SU-DHL-6 (cell line): Measurements from ENCODE around the gene RADX.

Experiments
- H2AFZ ChIP-seq: fragments of 200-600 bp; sonication (generic); 2 replicates; pipeline ENCODE4 v1.6.1; 2014; ENCODE audit warnings: low read depth, mild to moderate bottlenecking, moderate library complexity, mixed read lengths, antibody characterized with exemption, low read length; ENCODE audit not compliant: severe bottlenecking
- H3F3A ChIP-seq: fragments of 200-600 bp; shearing (Covaris generic); 2 replicates; pipeline ENCODE4 v1.6.0; 2016; ENCODE audit warnings: antibody characterized with exemption, mild to moderate bottlenecking; ENCODE audit not compliant: insufficient read depth
- H3K27ac ChIP-seq: fragments of 200-600 bp; sonication (generic); 2 replicates; pipeline ENCODE4 v1.5.1; 2016; ENCODE audit warnings: low read depth, mild to moderate bottlenecking, low read length, moderate library complexity, mixed read lengths
- H3K27me3 ChIP-seq: fragments of 200-600 bp; sonication (generic), shearing (Covaris generic); 2 replicates; pipeline ENCODE4 v1.6.0; 2014; ENCODE audit warnings: mild to moderate bottlenecking, low read length
- H3K36me3 ChIP-seq: fragments of 200-600 bp; sonication (generic); 2 replicates; pipeline ENCODE4 v1.6.1; 2014; ENCODE audit warnings: mild to moderate bottlenecking, low read length, mixed read lengths
- H3K4me2 ChIP-seq: fragments of 300-600, 200-600 bp; shearing (Covaris generic), sonication (generic); 2 replicates; pipeline ENCODE4 v1.6.0; 2014; ENCODE audit warnings: low read length, low read depth, mild to moderate bottlenecking; ENCODE audit not compliant: poor library complexity, severe bottlenecking
- H3K4me3 ChIP-seq: fragments of 200-600 bp; sonication (generic); 2 replicates; pipeline ENCODE4 v1.5.1; 2014; ENCODE audit warnings: antibody characterized with exemption, low read length, mild to moderate bottlenecking, mixed read lengths; ENCODE audit not compliant: insufficient read depth, poor library complexity, severe bottlenecking
- H3K79me2 ChIP-seq: fragments of 200-600 bp; sonication (generic); 2 replicates; pipeline ENCODE4 v1.6.1; 2014; ENCODE audit warnings: mild to moderate bottlenecking, low read length, moderate library complexity; ENCODE audit not compliant: insufficient read depth
- H3K9ac ChIP-seq: fragments of 200-600 bp; sonication (generic); 2 replicates; pipeline ENCODE4 v1.7.0; 2014; ENCODE audit warnings: mild to moderate bottlenecking, low read length
- H3K9me2 ChIP-seq: fragments of 200-600 bp; sonication (generic); replicated peaks from 2 replicates; pipeline ENCODE4 v1.6.1; 2014; ENCODE audit warnings: low read length; ENCODE audit not compliant: insufficient read depth
- H3K9me3 ChIP-seq: fragments of 200-600 bp; sonication (generic); 2 replicates; pipeline ENCODE4 v1.6.1; 2014; ENCODE audit warnings: low read length, mixed read lengths; ENCODE audit not compliant: insufficient read depth
- H4K20me1 ChIP-seq: fragments of 200-600 bp; sonication (generic); 2 replicates; pipeline ENCODE4 v1.6.1; 2014; ENCODE audit warnings: low read depth, mild to moderate bottlenecking, antibody characterized with exemption, low read length, moderate library complexity, mixed read lengths
- EZH2phosphoT487 ChIP-seq: fragments of 200-600 bp; sonication (generic), shearing (Covaris generic); conservative IDR thresholded peaks from 2 replicates; pipeline ENCODE4 v1.6.1; 2018; ENCODE audit warnings: mild to moderate bottlenecking, antibody characterized with exemption, low read length, moderate library complexity, mixed read lengths
- TF ChIP-seq, protein P1 (sequence below): fragments of 200-600 bp; sonication (generic); IDR thresholded peaks from one replicate; pipeline ENCODE4 v1.5.1; 2017; ENCODE audit warnings: antibody characterized with exemption, mild to moderate bottlenecking, low read length, moderate library complexity; ENCODE audit not compliant: insufficient read depth, poor library complexity, severe bottlenecking

RADX gene

DNA sequence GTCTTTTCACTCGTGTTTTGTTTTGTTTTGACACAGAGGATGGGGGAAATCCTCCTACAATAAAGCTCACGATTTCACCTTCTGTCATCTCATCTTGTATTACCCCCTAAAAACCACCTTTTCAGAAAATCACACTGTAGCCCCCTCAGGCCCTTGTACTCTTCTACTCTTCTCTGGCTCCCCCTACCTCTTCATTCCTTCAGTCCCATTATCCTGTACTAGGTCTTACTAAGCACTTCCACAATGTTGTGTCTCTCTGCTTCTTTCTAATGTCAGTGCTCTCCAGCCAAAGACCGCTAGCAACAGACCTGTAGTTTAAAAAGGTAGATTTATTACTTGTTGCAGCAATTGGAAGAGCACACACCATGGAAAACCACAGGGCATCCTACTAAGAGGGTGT lies 84.7 kb downstream of the RADX start:
- Histone ChIP-seq H3K9ac (no peak overlapping the region), H4K20me1 (no peaks in the 10 kb centered on the region), H3K79me2 (no peaks in the 10 kb centered on the region), H3K27me3 (no peaks in the 10 kb centered on the region), H2AFZ (no peak overlapping the region), H3K4me2 (no peak overlapping the region), H3F3A (no peaks in the 10 kb centered on the region), H3K4me3 (no peak overlapping the region), H3K36me3 (no peaks in the 10 kb centered on the region), H3K9me3 (no peaks in the 10 kb centered on the region), H3K27ac (no peak overlapping the region), H3K9me2 (no peaks in the 10 kb centered on the region)
- TF ChIP-seq, protein P1, sequence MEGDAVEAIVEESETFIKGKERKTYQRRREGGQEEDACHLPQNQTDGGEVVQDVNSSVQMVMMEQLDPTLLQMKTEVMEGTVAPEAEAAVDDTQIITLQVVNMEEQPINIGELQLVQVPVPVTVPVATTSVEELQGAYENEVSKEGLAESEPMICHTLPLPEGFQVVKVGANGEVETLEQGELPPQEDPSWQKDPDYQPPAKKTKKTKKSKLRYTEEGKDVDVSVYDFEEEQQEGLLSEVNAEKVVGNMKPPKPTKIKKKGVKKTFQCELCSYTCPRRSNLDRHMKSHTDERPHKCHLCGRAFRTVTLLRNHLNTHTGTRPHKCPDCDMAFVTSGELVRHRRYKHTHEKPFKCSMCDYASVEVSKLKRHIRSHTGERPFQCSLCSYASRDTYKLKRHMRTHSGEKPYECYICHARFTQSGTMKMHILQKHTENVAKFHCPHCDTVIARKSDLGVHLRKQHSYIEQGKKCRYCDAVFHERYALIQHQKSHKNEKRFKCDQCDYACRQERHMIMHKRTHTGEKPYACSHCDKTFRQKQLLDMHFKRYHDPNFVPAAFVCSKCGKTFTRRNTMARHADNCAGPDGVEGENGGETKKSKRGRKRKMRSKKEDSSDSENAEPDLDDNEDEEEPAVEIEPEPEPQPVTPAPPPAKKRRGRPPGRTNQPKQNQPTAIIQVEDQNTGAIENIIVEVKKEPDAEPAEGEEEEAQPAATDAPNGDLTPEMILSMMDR = no peak
- no peak for TF ChIP-seq EZH2phosphoT487

DNA sequence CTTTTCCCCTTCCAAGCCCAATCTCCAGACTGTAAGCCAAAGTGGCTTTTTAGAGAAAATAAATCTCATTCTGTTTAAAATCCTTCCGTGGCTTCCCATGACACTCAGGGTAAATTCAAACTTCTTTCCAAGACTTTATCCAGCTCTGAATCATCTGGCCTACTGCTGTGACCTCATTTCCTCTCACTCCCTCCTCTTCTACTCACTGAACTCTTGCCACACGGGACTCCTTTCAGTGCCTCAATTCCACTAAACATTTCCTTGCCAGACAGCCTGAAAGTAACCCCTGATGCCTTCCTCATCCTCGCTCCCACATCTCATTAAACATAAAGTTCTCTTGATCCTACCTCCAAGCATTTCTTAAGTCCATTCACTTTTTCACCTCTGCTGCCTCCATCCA lies 86.9 kb downstream of the RADX start:
- Histone ChIP-seq H3K9me2 (no peaks in the 10 kb centered on the region), H3K9ac (no peak overlapping the region), H3K79me2 (no peaks in the 10 kb centered on the region), H2AFZ (no peak overlapping the region), H3K36me3 (no peaks in the 10 kb centered on the region), H3F3A (no peaks in the 10 kb centered on the region), H3K27me3 (no peaks in the 10 kb centered on the region), H3K27ac (no peak overlapping the region), H3K4me3 (no peak overlapping the region), H4K20me1 (no peaks in the 10 kb centered on the region), H3K9me3 (no peaks in the 10 kb centered on the region), H3K4me2 (no peak overlapping the region)
- TF ChIP-seq, protein P1 = no peak

DNA sequence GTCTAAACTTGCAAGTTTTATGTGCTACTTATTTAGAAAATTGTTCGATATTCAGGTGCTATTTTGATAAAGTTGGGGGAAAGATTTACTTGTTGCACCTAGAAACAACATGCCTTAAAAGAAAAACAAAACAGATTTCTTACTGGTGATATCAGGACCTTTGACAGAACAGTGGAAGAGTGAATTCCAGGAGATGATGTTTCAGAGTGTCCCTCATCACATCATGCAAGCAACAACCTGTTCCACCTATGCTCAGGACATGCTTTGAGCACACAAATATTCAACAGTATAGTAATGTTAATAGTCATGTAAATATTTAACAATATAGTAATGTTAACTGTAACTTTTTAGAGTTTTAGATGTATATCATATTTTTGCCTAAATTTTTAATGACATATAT lies 90.9 kb downstream of the RADX start:
- no peak for TF ChIP-seq EZH2phosphoT487
- TF ChIP-seq, protein P1 = no peak
- Histone ChIP-seq H3K36me3 (no peaks in the 10 kb centered on the region), H3K4me2 (no peak overlapping the region), H3K9me3 (no peaks in the 10 kb centered on the region), H2AFZ (no peak overlapping the region), H3K4me3 (no peak overlapping the region), H3K27me3 (no peaks in the 10 kb centered on the region), H3K9me2 (no peaks in the 10 kb centered on the region), H3K9ac (no peak overlapping the region), H3F3A (no peaks in the 10 kb centered on the region), H4K20me1 (no peaks in the 10 kb centered on the region), H3K27ac (no peak overlapping the region), H3K79me2 (no peaks in the 10 kb centered on the region)

DNA sequence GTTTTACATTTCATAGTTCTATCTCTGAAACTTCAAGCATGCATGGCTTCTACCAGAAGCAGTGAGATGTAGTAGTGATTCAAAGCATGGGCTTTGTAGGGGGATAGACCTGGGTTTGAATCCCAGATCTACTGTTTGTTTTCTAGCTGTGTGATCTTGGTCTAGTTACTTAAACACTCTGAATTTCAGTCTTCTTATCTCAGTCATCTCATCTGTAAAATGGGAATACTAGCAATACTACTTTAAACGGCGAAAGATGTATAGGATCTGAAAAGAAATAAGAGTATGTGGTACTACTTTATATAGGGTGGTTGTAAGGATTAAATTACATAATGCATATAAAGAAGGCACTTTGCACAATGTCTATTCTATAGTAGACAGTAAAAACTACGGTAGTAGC lies 94.7 kb downstream of the RADX start:
- Histone ChIP-seq H2AFZ (no peak overlapping the region), H3K79me2 (no peaks in the 10 kb centered on the region), H3K4me2 (no peak overlapping the region), H3K9ac (no peak overlapping the region), H3K27ac (no peak overlapping the region), H3K36me3 (no peaks in the 10 kb centered on the region), H3K9me3 (no peaks in the 10 kb centered on the region), H4K20me1 (no peaks in the 10 kb centered on the region), H3K4me3 (no peak overlapping the region), H3K27me3 (no peaks in the 10 kb centered on the region), H3K9me2 (no peaks in the 10 kb centered on the region), H3F3A (no peaks in the 10 kb centered on the region)
- TF ChIP-seq, protein P1 = no peak
- TF ChIP-seq EZH2phosphoT487 = no peak
